Gastrocnemius medialis (tissue), 4 donors: ENCODE results near the gene CCNB1. TPM values are rescaled to one million over a fixed set of nuclear protein-coding genes. Genes with fewer than 3 reads are reported as not detected.

ENCODE experiments used
- ATAC-seq, 2 donors: fragments of 150-250 bp; one replicate each; pipeline ENCODE4 v1.9.1; 2016
- DNase-seq, 2 donors: peaks; one replicate each; pipeline ENCODE4 v3.0.0-alpha.2; 2019
- H3K27ac ChIP-seq, 4 donors: fragments of 200-600 bp; sonication (generic); 1 replicate in 1 of 4; 2 replicates in 3 of 4; pipeline ENCODE4 v1.5.1; 2016 to 2018; ENCODE audit warnings: mild to moderate bottlenecking in 2 of 4, moderate library complexity in 1 of 4
- H3K27me3 ChIP-seq, 3 donors: fragments of 200-600 bp; sonication (generic) in 2 of 3; 1 replicate in 1 of 3; 2 replicates in 2 of 3; pipeline versions ENCODE4 v1.5.1 to v1.6.0; 2016 to 2019; ENCODE audit warnings: mild to moderate bottlenecking in 1 of 3, moderate library complexity in 1 of 3
- H3K36me3 ChIP-seq, 2 donors: fragments of 200-600 bp; sonication (generic) in 1 of 2; one replicate each; pipeline ENCODE4 v1.5.1; 2017 to 2018
- H3K4me1 ChIP-seq, 2 donors: fragments of 200-600 bp; sonication (generic) in 1 of 2; one replicate each; pipeline ENCODE4 v1.5.1; 2016 to 2017; ENCODE audit warnings: mild to moderate bottlenecking in 2 of 2
- H3K4me3 ChIP-seq, 4 donors: fragments of 200-600 bp; sonication (generic) in 3 of 4; 1 replicate in 1 of 4; 2 replicates in 3 of 4; pipeline ENCODE4 v1.5.1; 2016 to 2019; ENCODE audit warnings: mild to moderate bottlenecking in 2 of 4
- H3K9me3 ChIP-seq, 3 donors: fragments of 200-600 bp; sonication (generic) in 2 of 3; 1 replicate in 1 of 3; 2 replicates in 2 of 3; pipeline ENCODE4 v1.5.1; 2016 to 2019
- CTCF ChIP-seq, 5 experiments: fragments of 450-650 bp in 3 of 5; fragments of 200-600 bp in 2 of 5; sonication (generic) in 2 of 5; IDR thresholded peaks in 4 of 5; conservative IDR thresholded peaks in 1 of 5; 1 replicate in 4 of 5; 2 replicates in 1 of 5; pipeline ENCODE4 v1.5.1; 2016 to 2019; ENCODE audit warnings: antibody characterized with exemption in 5 of 5, mild to moderate bottlenecking in 3 of 5, moderate library complexity in 3 of 5
- POLR2A ChIP-seq, 2 donors: fragments of 450-650 bp; IDR thresholded peaks; one replicate each; pipeline ENCODE4 v1.6.1; 2017; ENCODE audit warnings: antibody characterized with exemption in 2 of 2, mild to moderate bottlenecking in 2 of 2, moderate library complexity in 2 of 2
- in situ Hi-C, 4 donors: fragments of 200-750 bp; cut with MboI; loops; one replicate each; pipeline versions ENCODE4 v1.15.0 to v1.8.0; 2017; ENCODE audit warnings: low sequenced_read_pairs in 4 of 4
- intact Hi-C: fragments of 100-400 bp; cut with DNase I; formaldehyde crosslinking; loops from one replicate; pipeline ENCODE4 v1.15.1; 2023; ENCODE audit warnings: low total_unique reads
- total RNA-seq, 4 donors: library from RNA; depleted of rRNA; stranded (reverse); fragments of >200 nt; gene quantifications; one replicate each; pipeline versions ENCODE4 v1.1.0 to v1.2.3, GENCODE V29; 2016

The CCNB1 gene
- total RNA-seq, 4 donors from 2014 or later = 0.84 to 11.1 (median 2.7) TPM

DNA sequence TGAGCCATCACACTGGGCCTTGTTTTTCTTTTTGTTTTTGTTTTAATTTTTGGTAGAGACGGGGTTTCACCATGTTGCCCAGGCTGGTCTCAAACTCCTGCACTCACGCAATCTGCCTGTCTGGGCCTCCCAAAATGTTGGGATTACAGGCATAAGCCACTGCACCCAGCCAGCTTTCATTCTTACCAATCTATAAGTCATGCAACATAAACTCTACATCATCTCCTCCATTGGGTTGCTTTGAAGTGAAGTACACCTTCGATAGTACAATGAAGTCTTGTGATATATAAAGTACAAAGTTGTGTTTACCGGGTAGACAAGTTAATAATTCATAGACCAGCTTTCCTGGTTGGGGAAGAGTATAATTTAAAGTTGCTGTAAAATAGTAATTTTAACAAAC, 58.9 kb downstream of the CCNB1 start:
- no peaks in the 10 kb centered on the region for H3K4me1 ChIP-seq
- intact Hi-C loops (no loop called here), in situ Hi-C loops (no loop called here)
- no peaks in the 10 kb centered on the region for H3K9me3 ChIP-seq
- H3K27ac ChIP-seq = no peak overlapping the region
- DNase-seq = no peak
- H3K27me3 ChIP-seq = no peaks in the 10 kb centered on the region
- H3K4me3 ChIP-seq = no peak overlapping the region
- no peak for ATAC-seq
- H3K36me3 ChIP-seq = peaks cover 0 to 39% of the 10 kb centered on the region in 2 donors
- TF ChIP-seq POLR2A (IDR thresholded peaks at IDR 0.05) (no peak), CTCF (IDR thresholded peaks at IDR 0.05 in 4 of 5, conservative IDR thresholded peaks at IDR 0.05 in 1 of 5) (no peak)

Other genes with a start within 250 kb of the CCNB1 start
- 10 to 100 TPM; 14.6 to 35.3 (median 24.5) TPM for gene SLC30A5, start 73.1 kb upstream of the CCNB1 start, total RNA-seq
- gene CENPH, start 22.4 kb downstream of the CCNB1 start, total RNA-seq = 1 to 10 TPM in 3 of 4 donors, under 1 TPM in 1; 0.87 to 4.9 (median 1.8) TPM
- 10 to 100 TPM; 23.4 to 31.6 (median 28.0) TPM for gene CDK7, start 67.7 kb downstream of the CCNB1 start, total RNA-seq
- gene CCDC125, start 165.7 kb downstream of the CCNB1 start, total RNA-seq = 1 to 10 TPM in 3 of 4 donors, under 1 TPM in 1; 0.49 to 3.1 (median 2.1) TPM
- gene AK6, start 202.4 kb downstream of the CCNB1 start, total RNA-seq = 10 to 100 TPM; 24.4 to 49.3 (median 32.5) TPM
- 10 to 100 TPM; 35.3 to 58.6 (median 45.6) TPM for gene TAF9, start 202.4 kb downstream of the CCNB1 start, total RNA-seq
- gene RAD17, start 202.7 kb downstream of the CCNB1 start, total RNA-seq = 10 to 100 TPM in 3 of 4 donors, 1 to 10 TPM in 1; 7.3 to 18.3 (median 11.9) TPM
- 1 to 10 TPM in 2 of 4 donors, under 1 TPM in 2; 0.16 to 3.1 (median 1.4) TPM for gene MARVELD2, start 248.0 kb downstream of the CCNB1 start, total RNA-seq